Measurements from ENCODE around the gene CATSPERB. TPM values are rescaled to one million over a fixed set of nuclear protein-coding genes. Genes with fewer than 3 reads are reported as not detected.

Gene CATSPERB
- total RNA-seq, 2 donors from 2014 or later = 0.19 to 3.5 TPM

DNA sequence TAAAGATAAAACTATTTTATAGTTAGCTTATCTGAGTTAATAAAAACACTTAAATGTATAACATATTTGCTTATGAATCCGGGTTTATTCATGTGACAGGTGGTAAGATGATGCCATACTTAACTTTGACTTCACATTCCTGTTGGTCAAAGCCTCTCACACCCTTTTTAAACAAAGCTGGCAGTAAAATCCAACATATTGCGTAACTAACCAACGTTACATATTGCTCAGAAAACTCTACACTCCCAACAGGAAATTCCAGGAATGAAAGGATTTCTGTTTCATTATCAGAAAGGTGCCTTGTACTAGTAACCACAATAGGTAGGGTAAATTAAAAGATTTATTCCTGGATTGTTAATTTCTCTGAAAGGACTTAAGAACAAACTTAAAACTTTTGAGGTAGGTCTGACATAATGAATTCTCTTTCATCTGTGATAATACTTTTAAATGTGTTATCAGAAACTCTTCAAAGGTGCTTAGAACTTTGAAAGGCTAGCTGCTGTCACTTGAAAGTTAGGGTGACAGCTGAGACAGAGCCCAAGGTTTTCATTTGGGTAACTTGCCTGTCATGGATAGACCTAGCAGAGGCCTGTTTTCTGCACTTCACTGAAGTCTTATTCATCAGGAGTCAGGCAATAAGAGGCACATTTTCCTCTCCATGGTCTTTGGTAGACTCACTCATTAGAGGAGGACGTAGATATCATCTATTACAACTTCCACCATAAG is 23.8 kb upstream of the CATSPERB start:
- TF ChIP-seq, protein P1, sequence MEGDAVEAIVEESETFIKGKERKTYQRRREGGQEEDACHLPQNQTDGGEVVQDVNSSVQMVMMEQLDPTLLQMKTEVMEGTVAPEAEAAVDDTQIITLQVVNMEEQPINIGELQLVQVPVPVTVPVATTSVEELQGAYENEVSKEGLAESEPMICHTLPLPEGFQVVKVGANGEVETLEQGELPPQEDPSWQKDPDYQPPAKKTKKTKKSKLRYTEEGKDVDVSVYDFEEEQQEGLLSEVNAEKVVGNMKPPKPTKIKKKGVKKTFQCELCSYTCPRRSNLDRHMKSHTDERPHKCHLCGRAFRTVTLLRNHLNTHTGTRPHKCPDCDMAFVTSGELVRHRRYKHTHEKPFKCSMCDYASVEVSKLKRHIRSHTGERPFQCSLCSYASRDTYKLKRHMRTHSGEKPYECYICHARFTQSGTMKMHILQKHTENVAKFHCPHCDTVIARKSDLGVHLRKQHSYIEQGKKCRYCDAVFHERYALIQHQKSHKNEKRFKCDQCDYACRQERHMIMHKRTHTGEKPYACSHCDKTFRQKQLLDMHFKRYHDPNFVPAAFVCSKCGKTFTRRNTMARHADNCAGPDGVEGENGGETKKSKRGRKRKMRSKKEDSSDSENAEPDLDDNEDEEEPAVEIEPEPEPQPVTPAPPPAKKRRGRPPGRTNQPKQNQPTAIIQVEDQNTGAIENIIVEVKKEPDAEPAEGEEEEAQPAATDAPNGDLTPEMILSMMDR (IDR thresholded peaks at IDR 0.05) = no peak

DNA sequence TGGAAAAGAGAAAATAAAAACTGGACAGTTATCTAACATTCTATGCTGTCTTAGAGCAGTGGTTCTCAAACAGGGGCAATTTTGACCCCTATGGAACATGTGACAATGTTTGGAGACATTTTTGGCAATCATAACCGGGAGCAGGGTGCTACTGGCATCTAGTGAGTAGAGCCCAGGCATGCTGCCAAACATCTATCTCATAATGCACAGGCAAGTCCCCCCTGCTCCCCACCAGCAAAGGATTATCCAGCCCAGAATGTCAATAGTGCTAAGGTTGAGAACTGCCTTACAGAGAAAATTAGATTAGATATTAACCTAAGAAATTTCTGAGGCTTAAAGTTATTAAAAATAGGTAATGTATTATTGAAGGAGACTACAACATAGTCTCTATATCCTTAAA is 22.9 kb upstream of the CATSPERB start:
- Histone ChIP-seq H3K9me3 (no peaks in the 10 kb centered on the region), H3K27ac (peak overlapping the region; percentile 5 to 14), H3K36me3 (no peaks in the 10 kb centered on the region), H3K27me3 (no peaks in the 10 kb centered on the region), H3K4me1 (no peaks in the 10 kb centered on the region), H3K4me3 (no peak overlapping the region)
- TF ChIP-seq, protein P1 (IDR thresholded peaks at IDR 0.05) = no peak
- no peak for DNase-seq (ENCODE audit: low spot score)

More for the DNA sequence above, 23.8 kb upstream of the CATSPERB start:
- Histone ChIP-seq H3K27me3 (no peaks in the 10 kb centered on the region), H3K27ac (peak overlapping the region in 1 of 2 donors; percentile 5), H3K4me3 (no peak overlapping the region), H3K9me3 (peaks cover 0 to 8% of the 10 kb centered on the region in 2 donors), H3K4me1 (no peaks in the 10 kb centered on the region), H3K36me3 (peaks cover 5% of the 10 kb centered on the region)
- no peak for DNase-seq (ENCODE audit: low spot score)

DNA sequence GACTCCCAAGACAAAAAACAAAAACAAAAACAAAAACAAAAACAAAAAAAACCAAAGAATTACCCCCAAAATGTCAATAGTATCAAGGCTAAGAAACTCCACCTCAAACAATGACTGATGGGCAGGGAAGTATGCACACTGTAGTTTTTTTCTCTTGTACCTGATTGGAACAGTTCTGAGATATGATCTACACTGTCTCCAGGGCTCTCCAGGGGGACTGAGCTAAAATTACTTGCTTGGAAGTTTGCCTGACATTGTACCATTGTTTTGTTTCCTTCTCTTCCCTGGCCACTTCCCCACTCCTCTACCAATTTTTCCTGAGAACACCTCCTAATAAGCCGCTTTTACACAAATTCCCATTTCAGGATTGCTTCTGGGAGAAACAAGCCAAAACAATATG is 22.3 kb upstream of the CATSPERB start:
- no peaks in the 10 kb centered on the region for H3K9me3 ChIP-seq

GRCh38 chr14:91753501-91754128 is 21.7 kb upstream of the CATSPERB start:
- H3K4me3 ChIP-seq = no peak overlapping the region
- H3K36me3 ChIP-seq = no peaks in the 10 kb centered on the region
- H3K4me1 ChIP-seq = no peaks in the 10 kb centered on the region
- no peaks in the 10 kb centered on the region for H3K27me3 ChIP-seq
- TF ChIP-seq, protein P1 (IDR thresholded peaks at IDR 0.05) = no peak
- peak overlapping the region in 1 of 2 donors; percentile 33 for H3K27ac ChIP-seq
- no peak for DNase-seq (ENCODE audit: low spot score)
- no peaks in the 10 kb centered on the region for H3K9me3 ChIP-seq

More for the DNA sequence above, 22.3 kb upstream of the CATSPERB start:
- TF ChIP-seq, protein P1 (IDR thresholded peaks at IDR 0.05) = no peak
- no peak for DNase-seq (ENCODE audit: low spot score)
- no peaks in the 10 kb centered on the region for H3K36me3 ChIP-seq
- no peaks in the 10 kb centered on the region for H3K4me1 ChIP-seq
- no peaks in the 10 kb centered on the region for H3K27me3 ChIP-seq
- H3K4me3 ChIP-seq = no peak overlapping the region
- H3K27ac ChIP-seq = peak overlapping the region in 1 of 2 donors; percentile 33

DNA sequence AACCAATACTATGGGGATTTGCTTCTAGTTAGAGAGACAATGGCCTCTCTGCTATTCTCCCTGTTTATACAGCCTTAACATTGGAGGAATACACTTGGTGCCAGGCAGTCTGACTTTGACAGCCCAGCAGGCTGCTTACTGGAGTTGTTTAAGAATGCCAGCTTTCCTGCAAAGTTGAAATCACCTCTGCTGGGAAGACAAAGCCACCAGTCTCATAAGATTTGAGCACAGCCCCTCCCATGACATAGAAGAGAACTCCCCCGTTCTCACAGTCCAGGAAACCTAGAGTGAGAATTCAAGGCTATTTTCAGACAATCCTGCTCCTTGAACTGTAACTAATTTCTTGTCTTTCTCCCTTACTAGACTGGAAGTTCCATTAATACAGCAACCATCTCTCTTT is 21.1 kb upstream of the CATSPERB start:
- TF ChIP-seq, protein P1 (IDR thresholded peaks at IDR 0.05) = no peak
- Histone ChIP-seq H3K27ac (peak overlapping the region in 1 of 2 donors; percentile 33), H3K4me3 (no peak overlapping the region), H3K9me3 (no peaks in the 10 kb centered on the region), H3K4me1 (no peaks in the 10 kb centered on the region), H3K27me3 (no peaks in the 10 kb centered on the region), H3K36me3 (no peaks in the 10 kb centered on the region)
- no peak for DNase-seq (ENCODE audit: low spot score)

All from right atrium auricular region (tissue), 2 donors.